ENCODE data around the gene SLC29A2.

- TF ChIP-seq ZNF449 (tag by site-specific recombination; IDR thresholded peaks at IDR 0.05) (no peak), TCF7L2 (IDR thresholded peaks at IDR 0.05; ENCODE audit: borderline replicate concordance, low read depth, low read length) (no peak), ZBTB10 (tag by site-specific recombination; IDR thresholded peaks at IDR 0.05) (no peak), CTCF (tag by site-specific recombination; IDR thresholded peaks at IDR 0.05) (0 out of 2 replicates have a peak, but pooled peaks have one; percentile 25)
Measured at GRCh38 chr11:66344550-66345315, 26.8 kb downstream of the SLC29A2 start, which contains the start of gene BRMS1.

Data from HEK293 (cell line).